ENCODE data around the gene CENPS. TPM values are rescaled to one million over a fixed set of nuclear protein-coding genes. Genes with fewer than 3 reads are reported as not detected.
A peak's percentile ranks its signal among the peaks of the same experiment; 100 is the strongest.

The CENPS gene
- total and polyA plus RNA-seq, 9 of the 15 experiments (the other 6 are each of a cell fraction or from before 2014, with no cell fraction given) = 10.2 to 36.0 (median 26.0) TPM

- TF ChIP-seq ZNF449 (CRISPR knock-in tag; IDR thresholded peaks at IDR 0.05) = no peak
- TF ChIP-seq ZNF561 (CRISPR knock-in tag; conservative IDR thresholded peaks at IDR 0.05) = no peak
- TF ChIP-seq, protein P1, sequence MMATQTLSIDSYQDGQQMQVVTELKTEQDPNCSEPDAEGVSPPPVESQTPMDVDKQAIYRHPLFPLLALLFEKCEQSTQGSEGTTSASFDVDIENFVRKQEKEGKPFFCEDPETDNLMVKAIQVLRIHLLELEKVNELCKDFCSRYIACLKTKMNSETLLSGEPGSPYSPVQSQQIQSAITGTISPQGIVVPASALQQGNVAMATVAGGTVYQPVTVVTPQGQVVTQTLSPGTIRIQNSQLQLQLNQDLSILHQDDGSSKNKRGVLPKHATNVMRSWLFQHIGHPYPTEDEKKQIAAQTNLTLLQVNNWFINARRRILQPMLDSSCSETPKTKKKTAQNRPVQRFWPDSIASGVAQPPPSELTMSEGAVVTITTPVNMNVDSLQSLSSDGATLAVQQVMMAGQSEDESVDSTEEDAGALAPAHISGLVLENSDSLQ (IDR thresholded peaks at IDR 0.05) = no peak
- no peak for TF ChIP-seq ETV1 (tag; conservative IDR thresholded peaks at IDR 0.05; ENCODE audit: low read depth)
- no peak for TF ChIP-seq TRIM28 (IDR thresholded peaks at IDR 0.05)
- no peak for TF ChIP-seq BMI1 (IDR thresholded peaks at IDR 0.05; ENCODE audit: low read length)
- no peak for TF ChIP-seq NFIC (IDR thresholded peaks at IDR 0.05)
- no peak for TF ChIP-seq WHSC1 (IDR thresholded peaks at IDR 0.05; ENCODE audit: low read length)
- TF ChIP-seq MYC (IDR thresholded peaks at IDR 0.05; ENCODE audit: low read depth, low read length) = no peak
- TF ChIP-seq MYC (CRISPR knock-in tag; IDR thresholded peaks at IDR 0.05; ENCODE audit: borderline replicate concordance, low read depth) = 0 out of 2 replicates have a peak, but pooled peaks have one; percentile 29
- no peak for TF ChIP-seq JUNB (CRISPR knock-in tag; conservative IDR thresholded peaks at IDR 0.05)
- no peak for TF ChIP-seq ETV5 (CRISPR knock-in tag; IDR thresholded peaks at IDR 0.05; ENCODE audit: low read depth)
- TF ChIP-seq, protein P2, sequence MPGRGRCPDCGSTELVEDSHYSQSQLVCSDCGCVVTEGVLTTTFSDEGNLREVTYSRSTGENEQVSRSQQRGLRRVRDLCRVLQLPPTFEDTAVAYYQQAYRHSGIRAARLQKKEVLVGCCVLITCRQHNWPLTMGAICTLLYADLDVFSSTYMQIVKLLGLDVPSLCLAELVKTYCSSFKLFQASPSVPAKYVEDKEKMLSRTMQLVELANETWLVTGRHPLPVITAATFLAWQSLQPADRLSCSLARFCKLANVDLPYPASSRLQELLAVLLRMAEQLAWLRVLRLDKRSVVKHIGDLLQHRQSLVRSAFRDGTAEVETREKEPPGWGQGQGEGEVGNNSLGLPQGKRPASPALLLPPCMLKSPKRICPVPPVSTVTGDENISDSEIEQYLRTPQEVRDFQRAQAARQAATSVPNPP (IDR thresholded peaks at IDR 0.05; ENCODE audit: borderline replicate concordance, insufficient read depth, insufficient read length) = no peak
- TF ChIP-seq POU5F1 (IDR thresholded peaks at IDR 0.05; ENCODE audit: borderline replicate concordance, low read depth, low read length, partially characterized antibody) = no peak
- peak; percentile 55 for TF ChIP-seq RBBP5 (IDR thresholded peaks at IDR 0.05; ENCODE audit: borderline replicate concordance, insufficient read depth, low read length, poor library complexity, severe bottlenecking)
- TF ChIP-seq PRDM10 (IDR thresholded peaks at IDR 0.05; ENCODE audit: partially characterized antibody) = no peak
- no peak for TF ChIP-seq PYGO2 (tag; IDR thresholded peaks at IDR 0.05)
- TF ChIP-seq HLTF (IDR thresholded peaks at IDR 0.05) = no peak
- no peak for TF ChIP-seq CREB1 (IDR thresholded peaks at IDR 0.05)
- no peak for TF ChIP-seq CREB1 (CRISPR knock-in tag; IDR thresholded peaks at IDR 0.05)
Observed at GRCh38 chr1:10399444-10399941, 30.7 kb upstream of the CENPS start (continued).

Data from K562 (cell line).